ENCODE results near the gene RNF5. TPM values are rescaled to one million over a fixed set of nuclear protein-coding genes. Genes with fewer than 3 reads are reported as not detected.

The RNF5 gene
- total and polyA plus RNA-seq, 10 of the 15 experiments (the other 5 are each of a cell fraction or from before 2014, with no cell fraction given): 31.4 to 114 (median 62.8) TPM

GRCh38 chr6:32139590-32139989 is 38.6 kb upstream of the RNF5 start:
- no peak for TF ChIP-seq ASH2L (IDR thresholded peaks at IDR 0.05; ENCODE audit: borderline replicate concordance, low read depth)
- no peak for TF ChIP-seq E4F1 (IDR thresholded peaks at IDR 0.05; ENCODE audit: borderline replicate concordance, partially characterized antibody)
- TF ChIP-seq, protein P1, sequence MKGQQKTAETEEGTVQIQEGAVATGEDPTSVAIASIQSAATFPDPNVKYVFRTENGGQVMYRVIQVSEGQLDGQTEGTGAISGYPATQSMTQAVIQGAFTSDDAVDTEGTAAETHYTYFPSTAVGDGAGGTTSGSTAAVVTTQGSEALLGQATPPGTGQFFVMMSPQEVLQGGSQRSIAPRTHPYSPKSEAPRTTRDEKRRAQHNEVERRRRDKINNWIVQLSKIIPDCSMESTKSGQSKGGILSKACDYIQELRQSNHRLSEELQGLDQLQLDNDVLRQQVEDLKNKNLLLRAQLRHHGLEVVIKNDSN (IDR thresholded peaks at IDR 0.05; ENCODE audit: borderline replicate concordance, extremely low read length, insufficient read depth, low read depth, low read length): no peak
- TF ChIP-seq RB1 (IDR thresholded peaks at IDR 0.05; ENCODE audit: borderline replicate concordance): no peak
- no peak for TF ChIP-seq JUNB (IDR thresholded peaks at IDR 0.05)
- no peak for TF ChIP-seq POU2F2 (IDR thresholded peaks at IDR 0.05; ENCODE audit: borderline replicate concordance, low read depth, low read length)
- no peak for TF ChIP-seq JUND (IDR thresholded peaks at IDR 0.05; ENCODE audit: low read depth, low read length)
- no peak for TF ChIP-seq PRDM15 (CRISPR knock-in tag; IDR thresholded peaks at IDR 0.05)
- no peak for TF ChIP-seq HCFC1 (IDR thresholded peaks at IDR 0.05; ENCODE audit: low read length)
- TF ChIP-seq PML (IDR thresholded peaks at IDR 0.05; ENCODE audit: low read length): no peak
- no peak for FAIRE-seq
- Histone ChIP-seq H3K79me2 (ENCODE audit: control insufficient read depth, insufficient read depth, low read length) (no peaks in the 10 kb centered on the region), H3K9ac (ENCODE audit: control insufficient read depth, insufficient read depth, low read length) (no peak overlapping the region), H3K4me3 (no peak overlapping the region), H3K27me3 (replicated peaks in 1 of 2; ENCODE audit: control insufficient read depth in 2 of 2, insufficient read depth in 2 of 2, low read length in 1 of 2) (no peaks in the 10 kb centered on the region; a peak in 1 of 4 replicates), H3K36me3 (ENCODE audit: control insufficient read depth in 2 of 2, insufficient read depth in 2 of 2, low read length in 1 of 2) (no peaks in the 10 kb centered on the region), H4K20me1 (ENCODE audit: control insufficient read depth, insufficient read depth) (no peaks in the 10 kb centered on the region), H3K4me2 (ENCODE audit: control insufficient read depth, insufficient read depth) (no peak overlapping the region), H3K9me3 (replicated peaks; ENCODE audit: control insufficient read depth, insufficient read depth, low read length) (no peaks in the 10 kb centered on the region), H2AFZ (ENCODE audit: control insufficient read depth, low read depth, low read length) (no peak overlapping the region), H3K27ac (ENCODE audit: control insufficient read depth, insufficient read depth) (no peak overlapping the region), H3K4me1 (ENCODE audit: control insufficient read depth, insufficient read depth, low read length) (no peaks in the 10 kb centered on the region)
- ATAC-seq: no peak
- POLR2A ChIA-PET: interaction anchor here (0.7 kb wide), 1 partner anchor 9 kb away, joined by 7 read pairs; no protein-coding TSS in a partner anchor
- intact Hi-C loops (cut with micrococcal nuclease; ENCODE audit: unreplicated experiment) (no loop called here), in situ Hi-C loops (cut with MboI) (no loop called here)
- RAD21 ChIA-PET (ENCODE audit: unreplicated experiment): no interaction called here
- BruUV-seq (replicated peaks): no TSS peak
- SMC1A ChIA-PET (ENCODE audit: uncharacterized antibody, unreplicated experiment): no interaction called here
- CTCF ChIA-PET: no interaction called here
- 64% methylated on average over 5 of the region's 5 CpGs for WGBS (ENCODE audit: insufficient coverage, insufficient replicate concordance, low lambda C conversion rate, missing lambda C conversion rate)
- DNase-seq (ENCODE audit: low read depth, low spot score): no peak

Data from GM12878 (cell line).